Lung (tissue), 12 donors: ENCODE measurements around the gene FOXO3. TPM values are rescaled to one million over a fixed set of nuclear protein-coding genes. Genes with fewer than 3 reads are reported as not detected.

Source experiments
- ATAC-seq: fragments of 200-7000 bp; cut with Tn5 transposase; one replicate; pipeline ENCODE4 v1.9.1; 2020; ENCODE audit warnings: moderate number of reproducible peaks; ENCODE audit not compliant: insufficient read depth, low FRiP score
- DNase-seq, 3 donors: peaks; one replicate each; pipeline ENCODE4 v3.0.0-alpha.2; 2013 to 2017
- H3K27ac ChIP-seq, 2 donors: one replicate each; pipeline ENCODE4 v1.5.1; 2013; ENCODE audit warnings: mild to moderate bottlenecking in 2 of 2, moderate library complexity in 2 of 2, control low read depth in 1 of 2, inconsistent platforms in 1 of 2, low read depth in 1 of 2, low read length in 1 of 2
- H3K27me3 ChIP-seq, 3 donors: one replicate each; pipeline ENCODE4 v1.5.1; 2013; ENCODE audit warnings: low read length in 2 of 3; ENCODE audit not compliant: control insufficient read depth in 3 of 3, insufficient read depth in 3 of 3
- H3K36me3 ChIP-seq, 4 donors: one replicate each; pipeline ENCODE4 v1.5.1; 2013; ENCODE audit warnings: low read length in 4 of 4, mild to moderate bottlenecking in 1 of 4, moderate library complexity in 1 of 4; ENCODE audit not compliant: control insufficient read depth in 4 of 4, insufficient read depth in 4 of 4
- H3K4me1 ChIP-seq, 5 donors: one replicate each; pipeline ENCODE4 v1.5.1; 2013; ENCODE audit warnings: low read length in 5 of 5, mild to moderate bottlenecking in 2 of 5, moderate library complexity in 1 of 5; ENCODE audit not compliant: control insufficient read depth in 5 of 5, insufficient read depth in 5 of 5
- H3K4me3 ChIP-seq: one replicate; pipeline ENCODE4 v1.5.1; 2013; ENCODE audit warnings: mild to moderate bottlenecking, control low read depth, moderate library complexity
- H3K9ac ChIP-seq, 2 donors: one replicate each; pipeline ENCODE4 v1.5.1; 2013; ENCODE audit warnings: low read length in 2 of 2, control low read depth in 1 of 2; ENCODE audit not compliant: insufficient read depth in 1 of 2
- H3K9me3 ChIP-seq, 4 donors: one replicate each; pipeline ENCODE4 v1.5.1; 2013; ENCODE audit warnings: low read length in 3 of 4, mild to moderate bottlenecking in 1 of 4, moderate library complexity in 1 of 4; ENCODE audit not compliant: control insufficient read depth in 4 of 4, insufficient read depth in 3 of 4
- CTCF ChIP-seq: IDR thresholded peaks from 2 replicates; pipeline ENCODE4 v1.5.1; 2012; ENCODE audit warnings: mild to moderate bottlenecking; ENCODE audit errors: control extremely low read depth, extremely low read depth
- WGBS, 2 donors: extraction: QIAGEN DNeasy Blood & Tissue Kit; methylation state at CpG; one replicate each; pipeline ENCODE4 v1.1.7; 2013; 5-methylcytosine and 5-hydroxymethylcytosine counted together
- polyA plus RNA-seq, 2 donors: library from polyadenylated mRNA; stranded (reverse); fragments of 200-250 nt; gene quantifications; one replicate each; pipeline ENCODE4 v1.2.1, GENCODE V29; 2013
- total RNA-seq, 2 donors: library from RNA; depleted of rRNA in 1 of 2; stranded (reverse); fragments of >200 nt in 1 of 2; gene quantifications; one replicate each; pipeline ENCODE4 v1.2.1, GENCODE V29; 2014 to 2021
- donor health status: control.
- donor health status: control.
- donor health status: Bipolar disorder and iron deficiency.
- donor health status: healthy.
- donor health status: DM: yes; HTN: yes; CAD: no.

FOXO3 gene
- total and polyA plus RNA-seq, 4 donors = 12.1 to 101 (median 40.0) TPM

DNA sequence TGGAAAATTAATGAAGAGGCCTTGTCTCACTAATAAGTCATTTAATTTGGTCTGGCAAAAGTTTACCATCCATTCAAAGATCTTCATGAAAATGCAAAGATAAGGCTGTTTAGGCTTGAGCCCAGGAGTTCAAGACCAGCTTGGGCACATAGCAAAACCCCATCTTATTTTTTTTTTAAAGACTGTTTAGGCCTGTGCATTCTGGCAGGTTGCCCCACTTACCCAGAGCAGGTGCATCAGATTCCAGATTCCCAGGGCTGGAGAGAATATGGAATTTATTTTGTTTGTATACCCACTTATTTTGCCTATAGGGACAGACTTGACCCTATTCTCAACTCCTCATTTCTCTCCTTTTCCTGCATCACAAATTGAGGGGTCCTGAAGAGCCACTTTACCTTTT, 5.7 kb downstream of the FOXO3 start:
- H3K36me3 ChIP-seq = peaks cover 9 to 48% (median 32%) of the 10 kb centered on the region in 4 donors
- ATAC-seq = no peak
- DNase-seq = no peak

DNA sequence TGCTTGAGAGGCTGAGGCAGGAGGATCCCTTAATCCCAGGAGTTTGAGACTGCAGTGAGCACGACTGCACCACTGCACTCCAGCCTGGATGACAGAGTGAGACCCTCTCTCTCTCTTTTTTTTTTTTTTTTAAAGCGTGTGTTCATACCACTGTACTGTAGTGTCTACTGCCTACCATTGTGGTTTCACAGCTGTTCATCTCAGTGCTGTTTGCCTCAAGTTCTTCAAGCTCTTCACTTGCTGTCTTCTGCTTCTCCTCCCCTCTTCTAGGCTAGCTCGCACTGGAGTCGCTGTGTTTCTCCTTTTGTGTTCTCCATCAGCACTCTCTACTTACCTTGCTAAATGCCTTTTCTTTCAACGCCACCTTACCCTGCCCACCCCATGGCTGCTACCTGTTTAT, 7.4 kb downstream of the FOXO3 start:
- 87% methylated on average over 5 of the region's 5 CpGs for WGBS, 2 donors
- Histone ChIP-seq H3K4me1 (peaks cover 6 to 39% (median 28%) of the 10 kb centered on the region in 5 donors), H3K27me3 (no peaks in the 10 kb centered on the region), H3K9ac (no peak overlapping the region), H3K36me3 (peaks cover 12 to 47% (median 37%) of the 10 kb centered on the region in 4 donors), H3K9me3 (no peaks in the 10 kb centered on the region), H3K27ac (no peak overlapping the region), H3K4me3 (no peak overlapping the region)
- DNase-seq = no peak
- no peak for TF ChIP-seq CTCF
- no peak for ATAC-seq

More for the DNA sequence above, 5.7 kb downstream of the FOXO3 start:
- no peaks in the 10 kb centered on the region for H3K27me3 ChIP-seq
- H3K4me1 ChIP-seq = peaks cover 10 to 44% (median 28%) of the 10 kb centered on the region in 5 donors
- peak overlapping the region in 1 of 2 donors; percentile 30 for H3K9ac ChIP-seq
- no peak for TF ChIP-seq CTCF
- H3K4me3 ChIP-seq = no peak overlapping the region
- H3K9me3 ChIP-seq = no peaks in the 10 kb centered on the region
- H3K27ac ChIP-seq = peak overlapping the region; percentile 39 to 64

GRCh38 chr6:108568551-108569305, 8.0 kb downstream of the FOXO3 start:
- H3K4me1 ChIP-seq = peaks cover 6 to 38% (median 28%) of the 10 kb centered on the region in 5 donors
- no peak for DNase-seq
- no peak for TF ChIP-seq CTCF
- H3K9ac ChIP-seq = no peak overlapping the region
- no peaks in the 10 kb centered on the region for H3K9me3 ChIP-seq
- no peaks in the 10 kb centered on the region for H3K27me3 ChIP-seq
- no peak overlapping the region for H3K4me3 ChIP-seq
- 72 to 76% methylated on average over 3 of the region's 3 CpGs for WGBS, 2 donors
- peaks cover 12 to 47% (median 35%) of the 10 kb centered on the region in 4 donors for H3K36me3 ChIP-seq
- H3K27ac ChIP-seq = no peak overlapping the region
- ATAC-seq = no peak

DNA sequence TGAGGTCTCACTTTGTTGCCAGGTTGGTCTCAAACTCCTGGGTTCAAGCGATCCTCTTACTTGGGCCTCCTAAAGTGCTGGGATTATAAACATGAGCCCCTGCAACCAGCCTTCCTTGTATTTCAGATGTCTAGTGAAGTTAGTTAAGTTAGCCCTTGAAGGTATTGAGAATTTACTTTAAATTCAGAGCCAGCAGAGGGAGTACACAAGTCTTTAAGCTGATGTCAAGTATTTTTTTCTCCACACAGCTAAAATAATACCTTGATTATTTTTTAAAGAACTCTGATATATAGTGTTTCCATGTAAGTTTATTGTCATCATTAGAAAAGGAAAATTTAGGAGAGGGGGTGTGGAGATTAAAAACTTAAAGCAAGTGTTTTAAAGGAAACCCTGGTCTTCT, 9.8 kb downstream of the FOXO3 start:
- Histone ChIP-seq H3K27me3 (no peaks in the 10 kb centered on the region), H3K4me1 (peaks cover 11 to 38% (median 23%) of the 10 kb centered on the region in 5 donors), H3K27ac (no peak overlapping the region), H3K36me3 (peaks cover 12 to 43% (median 37%) of the 10 kb centered on the region in 4 donors), H3K9me3 (no peaks in the 10 kb centered on the region), H3K4me3 (no peak overlapping the region), H3K9ac (no peak overlapping the region)
- no peak for ATAC-seq
- TF ChIP-seq CTCF = no peak
- 99 to 100% methylated on average over 1 of the region's 1 CpG for WGBS, 2 donors
- peak in 1 of 3 donors; percentile 14 for DNase-seq
